H9 (cell line): ENCODE data around the gene RTN1. TPM values are rescaled to one million over a fixed set of nuclear protein-coding genes. Genes with fewer than 3 reads are reported as not detected.

Experiments
- DNase-seq: peaks from one replicate; pipeline ENCODE4 v3.0.0-alpha.2; 2017
- H2AFZ ChIP-seq: one replicate; pipeline ENCODE4 v1.6.1; 2013; ENCODE audit warnings: mild to moderate bottlenecking, low read length, control low read depth, moderate library complexity
- H2AK5ac ChIP-seq: 2 replicates; pipeline ENCODE4 v1.6.1; 2013; ENCODE audit warnings: low read length, control low read depth, mixed read lengths; ENCODE audit not compliant: insufficient read length
- H2BK120ac ChIP-seq: one replicate; pipeline ENCODE4 v1.6.1; 2013; ENCODE audit warnings: low read depth, mild to moderate bottlenecking, low read length, control low read depth, inconsistent platforms; ENCODE audit not compliant: poor library complexity, severe bottlenecking
- H2BK12ac ChIP-seq: 2 replicates; pipeline ENCODE4 v1.6.1; 2013; ENCODE audit warnings: low read length, control low read depth, mixed read lengths, low read depth; ENCODE audit not compliant: insufficient read length
- H2BK15ac ChIP-seq: 2 replicates; pipeline ENCODE4 v1.6.1; 2013; ENCODE audit warnings: low read depth, low read length, control low read depth
- H2BK20ac ChIP-seq: one replicate; pipeline ENCODE4 v1.6.1; 2013; ENCODE audit warnings: low read depth, mild to moderate bottlenecking, low read length, control low read depth, inconsistent platforms; ENCODE audit not compliant: poor library complexity, severe bottlenecking
- H2BK5ac ChIP-seq: 2 replicates; pipeline ENCODE4 v1.6.1; 2013; ENCODE audit warnings: low read length, control low read depth, mixed read lengths; ENCODE audit not compliant: insufficient read length
- H3K14ac ChIP-seq: 2 replicates; pipeline ENCODE4 v1.6.1; 2013; ENCODE audit warnings: low read length, control low read depth; ENCODE audit not compliant: insufficient read depth
- H3K18ac ChIP-seq: 2 replicates; pipeline ENCODE4 v1.6.1; 2013; ENCODE audit warnings: low read depth, mild to moderate bottlenecking, mixed read lengths, low read length, control low read depth; ENCODE audit not compliant: insufficient read length
- H3K23ac ChIP-seq: 2 replicates; pipeline ENCODE4 v1.6.1; 2013; ENCODE audit warnings: low read length, control low read depth, mixed read lengths, low read depth; ENCODE audit not compliant: insufficient read length
- H3K23me2 ChIP-seq: 2 replicates; pipeline ENCODE4 v1.6.1; 2013; ENCODE audit warnings: low read depth, mild to moderate bottlenecking, mixed read lengths, low read length, control low read depth; ENCODE audit not compliant: insufficient read length, poor library complexity, severe bottlenecking
- H3K27ac ChIP-seq: 2 replicates; pipeline ENCODE4 v1.5.1; 2013; ENCODE audit warnings: low read length, control low read depth, mixed read lengths, low read depth; ENCODE audit not compliant: insufficient read length
- H3K27me3 ChIP-seq: 2 replicates; pipeline ENCODE4 v1.6.1; 2013; ENCODE audit warnings: low read length, control low read depth, inconsistent platforms; ENCODE audit not compliant: insufficient read depth
- H3K4ac ChIP-seq: 2 replicates; pipeline ENCODE4 v1.6.1; 2013; ENCODE audit warnings: low read depth, mild to moderate bottlenecking, control low read depth, inconsistent platforms, low read length, moderate library complexity
- H3K4me1 ChIP-seq: 2 replicates; pipeline ENCODE4 v1.6.1; 2013; ENCODE audit warnings: low read length, control low read depth, inconsistent platforms; ENCODE audit not compliant: insufficient read depth
- H3K4me2 ChIP-seq: 2 replicates; pipeline ENCODE4 v1.6.1; 2013; ENCODE audit warnings: low read length, control low read depth, mixed read lengths; ENCODE audit not compliant: insufficient read length, insufficient read depth
- H3K56ac ChIP-seq: 2 replicates; pipeline ENCODE4 v1.6.1; 2013; ENCODE audit warnings: low read depth, mild to moderate bottlenecking, mixed read lengths, low read length, control low read depth; ENCODE audit not compliant: insufficient read length
- H3K79me1 ChIP-seq: 2 replicates; pipeline ENCODE4 v1.6.1; 2013; ENCODE audit warnings: low read depth, mild to moderate bottlenecking, moderate library complexity, low read length, control low read depth, inconsistent platforms; ENCODE audit not compliant: insufficient read depth, poor library complexity, severe bottlenecking
- H3K79me2 ChIP-seq: 2 replicates; pipeline ENCODE4 v1.6.1; 2013; ENCODE audit warnings: low read length, control low read depth, inconsistent platforms; ENCODE audit not compliant: insufficient read depth
- H3K9ac ChIP-seq: 2 replicates; pipeline ENCODE4 v1.6.1; 2013; ENCODE audit warnings: low read length, control low read depth, mixed read lengths; ENCODE audit not compliant: insufficient read length; ENCODE audit errors: extremely low read depth
- H3K9me3 ChIP-seq: one replicate; pipeline ENCODE4 v1.6.1; 2013; ENCODE audit warnings: low read depth, low read length, inconsistent platforms; ENCODE audit not compliant: control insufficient read depth
- H3T11ph ChIP-seq: one replicate; pipeline ENCODE4 v1.6.1; 2013; ENCODE audit warnings: mild to moderate bottlenecking, low read length, control low read depth, inconsistent platforms
- H4K20me1 ChIP-seq: one replicate; pipeline ENCODE4 v1.6.1; 2013; ENCODE audit not compliant: control insufficient read depth, insufficient read length, insufficient read depth
- H4K5ac ChIP-seq: 2 replicates; pipeline ENCODE4 v1.6.1; 2013; ENCODE audit warnings: low read depth, mild to moderate bottlenecking, mixed read lengths, low read length, control low read depth; ENCODE audit not compliant: insufficient read length
- H4K8ac ChIP-seq: replicated peaks from 2 replicates; pipeline ENCODE4 v1.6.1; 2013; ENCODE audit warnings: low read length, control low read depth, mixed read lengths, low read depth; ENCODE audit not compliant: insufficient read length
- H4K91ac ChIP-seq: 2 replicates; pipeline ENCODE4 v1.6.1; 2013; ENCODE audit warnings: low read depth, mild to moderate bottlenecking, moderate library complexity, mixed read lengths, low read length, control low read depth; ENCODE audit not compliant: insufficient read length
- H3K27ac Mint-ChIP-seq, 3 experiments: 2 replicates in 2 of 3; 3 replicates in 1 of 3; pipeline ENCODE4 v1.8.0; 2020 to 2021; ENCODE audit warnings: mixed read lengths in 3 of 3, mild to moderate bottlenecking in 1 of 3, moderate library complexity in 1 of 3
- H3K27me3 Mint-ChIP-seq: 2 replicates; pipeline ENCODE4 v1.8.0; 2021; ENCODE audit warnings: low read depth, mild to moderate bottlenecking, moderate library complexity, mixed read lengths
- H3K36me3 Mint-ChIP-seq, 3 experiments: 2 replicates in 2 of 3; 3 replicates in 1 of 3; pipeline ENCODE4 v1.8.0; 2020 to 2021; ENCODE audit warnings: low read depth in 3 of 3, mixed read lengths in 3 of 3; ENCODE audit not compliant: insufficient read depth in 1 of 3
- H3K4me1 Mint-ChIP-seq, 2 experiments: 2 replicates each; pipeline ENCODE4 v1.8.0; 2020; ENCODE audit warnings: mixed read lengths in 2 of 2
- H3K4me3 Mint-ChIP-seq, 2 experiments: 2 replicates in 1 of 2; 3 replicates in 1 of 2; pipeline ENCODE4 v1.8.0; 2020 to 2021; ENCODE audit warnings: mild to moderate bottlenecking in 2 of 2, mixed read lengths in 2 of 2, moderate library complexity in 1 of 2
- H3K9me3 Mint-ChIP-seq, 2 experiments: 2 replicates in 1 of 2; 3 replicates in 1 of 2; pipeline ENCODE4 v1.8.0; 2020; ENCODE audit warnings: mild to moderate bottlenecking in 2 of 2, mixed read lengths in 2 of 2, moderate library complexity in 1 of 2
- WGBS: extraction: QIAGEN DNeasy Blood & Tissue Kit; methylation state at CpG from one replicate; pipeline ENCODE4 v1.1.7; 2013; ENCODE audit warnings: missing lambda C conversion rate, low lambda C conversion rate, mixed read lengths; ENCODE audit not compliant: insufficient read length; ENCODE audit errors: extremely low coverage; 5-methylcytosine and 5-hydroxymethylcytosine counted together
- total RNA-seq: library from RNA; stranded (reverse); gene quantifications from 2 replicates; pipeline ENCODE4 v1.2.1, GENCODE V29; 2021
- TF ChIP-seq, protein P1 (sequence below): fragments of 200-600 bp; sonication (generic); conservative IDR thresholded peaks from 3 replicates; pipeline ENCODE4 v1.8.0; 2021; ENCODE audit warnings: antibody characterized with exemption, mild to moderate bottlenecking

RTN1 gene
- total RNA-seq, 1 experiment from 2014 or later: 1.8 TPM

DNA sequence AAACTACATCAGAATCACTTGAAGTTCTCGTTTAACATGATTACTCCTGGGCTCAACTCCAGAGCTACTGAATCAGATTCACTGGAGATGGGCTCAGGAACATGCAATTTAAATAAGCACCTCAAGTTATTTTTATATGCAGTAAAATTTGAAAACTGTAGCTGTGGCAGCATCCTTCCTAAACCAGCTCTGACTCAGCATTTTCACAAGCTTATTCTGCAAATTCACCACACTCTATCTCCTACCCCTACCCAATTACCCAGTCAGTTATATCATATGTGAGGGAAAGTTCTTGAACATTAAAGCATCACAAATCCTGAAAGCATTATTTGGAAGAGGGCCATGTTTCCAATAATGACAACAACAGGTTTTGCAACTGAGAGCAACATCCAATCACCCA lies 25.1 kb upstream of the RTN1 start:
- no peak overlapping the region for H3K4ac ChIP-seq
- H3K4me2 ChIP-seq: no peak overlapping the region
- no peak overlapping the region for H2BK5ac ChIP-seq
- H3K56ac ChIP-seq: no peak overlapping the region
- peak overlapping the region; percentile 48 for H4K91ac ChIP-seq
- H3K27ac Mint-ChIP-seq: 0 out of 7 replicates have a peak overlapping the region, but pooled peaks of 1 of the 3 experiments have one; percentile 2
- no peak overlapping the region for H3K27ac ChIP-seq
- no peaks in the 10 kb centered on the region for H3K23me2 ChIP-seq
- WGBS: no CpG with 5 or more reads among the region's 1 CpG
- TF ChIP-seq, protein P1, sequence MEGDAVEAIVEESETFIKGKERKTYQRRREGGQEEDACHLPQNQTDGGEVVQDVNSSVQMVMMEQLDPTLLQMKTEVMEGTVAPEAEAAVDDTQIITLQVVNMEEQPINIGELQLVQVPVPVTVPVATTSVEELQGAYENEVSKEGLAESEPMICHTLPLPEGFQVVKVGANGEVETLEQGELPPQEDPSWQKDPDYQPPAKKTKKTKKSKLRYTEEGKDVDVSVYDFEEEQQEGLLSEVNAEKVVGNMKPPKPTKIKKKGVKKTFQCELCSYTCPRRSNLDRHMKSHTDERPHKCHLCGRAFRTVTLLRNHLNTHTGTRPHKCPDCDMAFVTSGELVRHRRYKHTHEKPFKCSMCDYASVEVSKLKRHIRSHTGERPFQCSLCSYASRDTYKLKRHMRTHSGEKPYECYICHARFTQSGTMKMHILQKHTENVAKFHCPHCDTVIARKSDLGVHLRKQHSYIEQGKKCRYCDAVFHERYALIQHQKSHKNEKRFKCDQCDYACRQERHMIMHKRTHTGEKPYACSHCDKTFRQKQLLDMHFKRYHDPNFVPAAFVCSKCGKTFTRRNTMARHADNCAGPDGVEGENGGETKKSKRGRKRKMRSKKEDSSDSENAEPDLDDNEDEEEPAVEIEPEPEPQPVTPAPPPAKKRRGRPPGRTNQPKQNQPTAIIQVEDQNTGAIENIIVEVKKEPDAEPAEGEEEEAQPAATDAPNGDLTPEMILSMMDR: no peak
- H4K8ac ChIP-seq: no peak overlapping the region
- H3K9me3 Mint-ChIP-seq: peaks cover 0 to 2% of the 10 kb centered on the region in 2 experiments; a peak in 1 of 5 replicates
- H3K4me1 Mint-ChIP-seq: 0 out of 4 replicates have a peak, but pooled peaks cover 0 to under 1% of the 10 kb centered on the region in 2 experiments
- no peak overlapping the region for H2BK20ac ChIP-seq
- H3K4me1 ChIP-seq: no peaks in the 10 kb centered on the region
- no peaks in the 10 kb centered on the region; the same call in none of the 2 replicates for H3K27me3 Mint-ChIP-seq
- H3K36me3 Mint-ChIP-seq: no peaks in the 10 kb centered on the region
- H3K23ac ChIP-seq: no peak overlapping the region
- no peak overlapping the region for H2BK120ac ChIP-seq
- DNase-seq: no peak
- no peaks in the 10 kb centered on the region for H4K20me1 ChIP-seq
- no peaks in the 10 kb centered on the region for H3K79me2 ChIP-seq
- H3K18ac ChIP-seq: no peak overlapping the region
- H2BK15ac ChIP-seq: no peak overlapping the region
- H3K14ac ChIP-seq: no peak overlapping the region
- H4K5ac ChIP-seq: no peak overlapping the region
- H3K9me3 ChIP-seq: no peaks in the 10 kb centered on the region
- no peaks in the 10 kb centered on the region for H3K79me1 ChIP-seq
- no peaks in the 10 kb centered on the region for H3K27me3 ChIP-seq
- H2AFZ ChIP-seq: no peak overlapping the region
- no peak overlapping the region for H3K4me3 Mint-ChIP-seq
- no peak overlapping the region for H3T11ph ChIP-seq
- no peak overlapping the region for H2AK5ac ChIP-seq
- H2BK12ac ChIP-seq: no peak overlapping the region
- no peak overlapping the region for H3K9ac ChIP-seq
